Neural progenitor cell (in vitro differentiated cells): ENCODE measurements around the gene PSMG4. TPM values are rescaled to one million over a fixed set of nuclear protein-coding genes. Genes with fewer than 3 reads are reported as not detected.

Experiments used
- DNase-seq: peaks from one replicate; pipeline ENCODE4 v3.0.0-alpha.2; 2016; ENCODE audit warnings: low spot score
- H2AFZ ChIP-seq: fragments of 200-600 bp; sonication (generic); replicated peaks from 2 replicates; pipeline ENCODE4 v1.6.1; 2016; ENCODE audit warnings: antibody characterized with exemption
- H3F3A ChIP-seq: fragments of 200-600 bp; sonication (generic); 2 replicates; pipeline ENCODE4 v1.6.1; 2016; ENCODE audit warnings: antibody characterized with exemption, low read depth
- H3K27ac ChIP-seq: fragments of 200-600 bp; sonication (generic); 2 replicates; pipeline ENCODE4 v1.5.1; 2016; ENCODE audit warnings: mild to moderate bottlenecking
- H3K27me3 ChIP-seq: fragments of 200-600 bp; sonication (generic); 2 replicates; pipeline ENCODE4 v1.6.1; 2016; ENCODE audit warnings: mild to moderate bottlenecking, moderate library complexity
- H3K36me3 ChIP-seq: fragments of 200-600 bp; sonication (generic); 2 replicates; pipeline ENCODE4 v1.5.1; 2016
- H3K4me1 ChIP-seq: fragments of 200-600 bp; sonication (generic); 2 replicates; pipeline ENCODE4 v1.6.1; 2016; ENCODE audit warnings: mixed run types
- H3K4me2 ChIP-seq: fragments of 200-600 bp; sonication (generic); 2 replicates; pipeline ENCODE4 v1.6.1; 2016
- H3K4me3 ChIP-seq: fragments of 200-600 bp; sonication (generic); 2 replicates; pipeline ENCODE4 v1.5.1; 2016
- H3K79me2 ChIP-seq: fragments of 200-600 bp; sonication (generic); 2 replicates; pipeline ENCODE4 v1.6.1; 2016; ENCODE audit warnings: low read depth
- H3K9ac ChIP-seq: fragments of 200-600 bp; sonication (generic); 2 replicates; pipeline ENCODE4 v1.6.1; 2016
- H3K9me3 ChIP-seq: fragments of 200-600 bp; sonication (generic); 2 replicates; pipeline ENCODE4 v1.5.1; 2016; ENCODE audit warnings: low read depth
- H4K20me1 ChIP-seq: fragments of 200-600 bp; sonication (generic); 2 replicates; pipeline ENCODE4 v1.6.1; 2016; ENCODE audit warnings: low read depth
- H3K27ac Mint-ChIP-seq: 3 replicates; pipeline ENCODE4 v1.8.0; 2021; ENCODE audit warnings: mixed read lengths
- H3K27me3 Mint-ChIP-seq: 2 replicates; pipeline ENCODE4 v1.8.0; 2022; ENCODE audit warnings: low read depth, mild to moderate bottlenecking, inconsistent platforms, moderate library complexity, mixed read lengths; ENCODE audit not compliant: insufficient read depth
- H3K36me3 Mint-ChIP-seq: 3 replicates; pipeline ENCODE4 v1.8.0; 2021; ENCODE audit warnings: mixed read lengths
- H3K4me1 Mint-ChIP-seq: 3 replicates; pipeline ENCODE4 v1.8.0; 2021; ENCODE audit warnings: mixed read lengths
- H3K4me3 Mint-ChIP-seq: 3 replicates; pipeline ENCODE4 v1.8.0; 2021; ENCODE audit warnings: mild to moderate bottlenecking, moderate library complexity, mixed read lengths
- H3K9me3 Mint-ChIP-seq: 3 replicates; pipeline ENCODE4 v1.8.0; 2020; ENCODE audit warnings: mixed read lengths
- CTCF ChIP-seq: fragments of 200-600 bp; sonication (generic); IDR thresholded peaks from 2 replicates; pipeline ENCODE4 v1.5.1; 2017; ENCODE audit warnings: antibody characterized with exemption, mild to moderate bottlenecking
- EZH2 ChIP-seq: fragments of 200-600 bp; sonication (generic); IDR thresholded peaks from 2 replicates; pipeline ENCODE4 v1.6.1; 2017; ENCODE audit warnings: antibody characterized with exemption, mild to moderate bottlenecking, moderate library complexity
- EZH2phosphoT487 ChIP-seq: fragments of 200-600 bp; sonication (generic); IDR thresholded peaks from 2 replicates; pipeline ENCODE4 v1.6.1; 2017; ENCODE audit warnings: antibody characterized with exemption
- total RNA-seq: library from RNA; depleted of rRNA; stranded (reverse); fragments of >200 nt; gene quantifications from 2 replicates; pipeline ENCODE4 v1.2.3, GENCODE V29; 2015; ENCODE audit warnings: low replicate concordance

The PSMG4 gene
- total RNA-seq, 1 donor from 2014 or later: 15.2 TPM

GRCh38 chr6:3259491-3259958 is 778 bp downstream of the PSMG4 start:
- H3K27ac Mint-ChIP-seq: peak overlapping the region; percentile 25
- Histone ChIP-seq H3K79me2 (peaks cover 51% of the 10 kb centered on the region), H3K27ac (no peak overlapping the region), H3K9me3 (no peaks in the 10 kb centered on the region), H3K9ac (no peak overlapping the region), H3K27me3 (peaks cover 14% of the 10 kb centered on the region), H3F3A (no peaks in the 10 kb centered on the region), H3K36me3 (no peaks in the 10 kb centered on the region), H3K4me1 (peaks cover 12% of the 10 kb centered on the region), H3K4me3 (peak overlapping the region; percentile 65), H3K4me2 (peak overlapping the region; percentile 82), H4K20me1 (peaks cover 44% of the 10 kb centered on the region), H2AFZ (peak overlapping the region; percentile 53)
- H3K27me3 Mint-ChIP-seq: peaks cover 4% of the 10 kb centered on the region
- peak; percentile 51 for DNase-seq
- no peaks in the 10 kb centered on the region for H3K9me3 Mint-ChIP-seq
- TF ChIP-seq CTCF (no peak), EZH2 (no peak), EZH2phosphoT487 (no peak)
- peak overlapping the region; percentile 94 for H3K4me3 Mint-ChIP-seq
- peaks cover 36% of the 10 kb centered on the region for H3K4me1 Mint-ChIP-seq
- H3K36me3 Mint-ChIP-seq: peaks cover 10% of the 10 kb centered on the region

- Histone ChIP-seq H2AFZ (no peak overlapping the region), H3K9me3 (no peaks in the 10 kb centered on the region), H3K4me3 (no peak overlapping the region), H3K27me3 (peaks cover 14% of the 10 kb centered on the region), H3K4me2 (peak overlapping the region; percentile 82), H3K4me1 (peaks cover 12% of the 10 kb centered on the region), H4K20me1 (peaks cover 44% of the 10 kb centered on the region), H3K36me3 (no peaks in the 10 kb centered on the region), H3F3A (no peaks in the 10 kb centered on the region), H3K79me2 (peaks cover 51% of the 10 kb centered on the region), H3K9ac (no peak overlapping the region), H3K27ac (no peak overlapping the region)
- peaks cover 3% of the 10 kb centered on the region for H3K36me3 Mint-ChIP-seq
- TF ChIP-seq CTCF (no peak), EZH2phosphoT487 (no peak), EZH2 (no peak)
- no peak for DNase-seq
- H3K27me3 Mint-ChIP-seq: peaks cover 4% of the 10 kb centered on the region
- peaks cover 41% of the 10 kb centered on the region for H3K4me1 Mint-ChIP-seq
- H3K4me3 Mint-ChIP-seq: peak overlapping the region; percentile 71
- H3K9me3 Mint-ChIP-seq: no peaks in the 10 kb centered on the region
- no peak overlapping the region for H3K27ac Mint-ChIP-seq
These were observed 1.5 kb downstream of the PSMG4 start for GRCh38 chr6:3260296-3260695.

- Histone ChIP-seq H3K36me3 (no peaks in the 10 kb centered on the region), H3F3A (no peaks in the 10 kb centered on the region), H2AFZ (no peak overlapping the region), H4K20me1 (peaks cover 44% of the 10 kb centered on the region), H3K27ac (no peak overlapping the region), H3K4me2 (peak overlapping the region; percentile 54), H3K27me3 (peaks cover 14% of the 10 kb centered on the region), H3K9me3 (no peaks in the 10 kb centered on the region), H3K79me2 (peaks cover 51% of the 10 kb centered on the region), H3K9ac (no peak overlapping the region), H3K4me3 (no peak overlapping the region), H3K4me1 (peaks cover 12% of the 10 kb centered on the region)
- H3K4me1 Mint-ChIP-seq: peaks cover 41% of the 10 kb centered on the region
- H3K4me3 Mint-ChIP-seq: peak overlapping the region; percentile 71
- no peaks in the 10 kb centered on the region for H3K9me3 Mint-ChIP-seq
- H3K27me3 Mint-ChIP-seq: peaks cover 4% of the 10 kb centered on the region
- TF ChIP-seq EZH2 (no peak), CTCF (no peak), EZH2phosphoT487 (no peak)
- no peak overlapping the region for H3K27ac Mint-ChIP-seq
- H3K36me3 Mint-ChIP-seq: no peaks in the 10 kb centered on the region
- no peak for DNase-seq
These were observed 2.2 kb downstream of the PSMG4 start for GRCh38 chr6:3260772-3261517.
